Endothelial cell of umbilical vein (primary cell): ENCODE data around the gene DCLK1. TPM values are rescaled to one million over a fixed set of nuclear protein-coding genes. Genes with fewer than 3 reads are reported as not detected.

Experiments
- BruUV-seq: library from RNA; stranded (reverse); fragments of 400-500 nt; replicated peaks from 2 replicates; lab custom pipeline; 2021; lab: Mats Ljungman, UMichigan
- CTCF ChIA-PET: fragments of 300-600, 350-600 bp; sonication (Branson Sonifier 250); formaldehyde crosslinking; loops from one replicate; lab custom pipeline; 2021; ENCODE audit warnings: antibody characterized with exemption, inconsistent platforms; lab: Charles Lee
- POLR2A ChIA-PET: fragments of 300-600, 350-600 bp; sonication (Branson Sonifier 250); formaldehyde crosslinking; loops from one replicate; lab custom pipeline; 2021; ENCODE audit warnings: antibody characterized with exemption, inconsistent platforms; lab: Charles Lee
- DNase-seq: peaks from one replicate; pipeline ENCODE4 v3.0.0-alpha.2; 2011; ENCODE audit warnings: low read depth, low spot score
- FAIRE-seq: peaks from 2 replicates; lab custom pipeline; 2011; peaks lifted over from hg19 to GRCh38; lab: Jason Lieb, UNC
- H2AFZ ChIP-seq: 2 replicates; pipeline ENCODE4 v1.6.0; 2012; ENCODE audit warnings: low read depth, low read length, control low read depth, inconsistent platforms
- H3K27ac ChIP-seq: 2 replicates; pipeline ENCODE4 v1.5.1; 2011; ENCODE audit warnings: low read depth, mild to moderate bottlenecking, control low read depth, low read length, moderate library complexity; ENCODE audit not compliant: insufficient read depth
- H3K27me3 ChIP-seq, 2 experiments: 2 replicates each; pipeline versions ENCODE4 v1.6.0 to v1.6.1; 2011; ENCODE audit warnings: low read length in 2 of 2, mixed read lengths in 1 of 2; ENCODE audit not compliant: control insufficient read depth in 2 of 2, insufficient read depth in 2 of 2
- H3K36me3 ChIP-seq, 2 experiments: 2 replicates in 1 of 2; 3 replicates in 1 of 2; pipeline ENCODE4 v1.5.1; 2011; ENCODE audit warnings: low read length in 2 of 2, mild to moderate bottlenecking in 1 of 2, moderate library complexity in 1 of 2; ENCODE audit not compliant: control insufficient read depth in 2 of 2, insufficient read depth in 2 of 2; ENCODE audit errors: extremely low read depth in 1 of 2
- H3K4me1 ChIP-seq: 3 replicates; pipeline ENCODE4 v1.5.1; 2011; ENCODE audit warnings: mild to moderate bottlenecking, low read length; ENCODE audit not compliant: control insufficient read depth, insufficient read depth; ENCODE audit errors: extremely low read depth
- H3K4me2 ChIP-seq: 2 replicates; pipeline ENCODE4 v1.6.1; 2011; ENCODE audit warnings: low read length, control low read depth, mixed read lengths; ENCODE audit not compliant: insufficient read depth
- H3K4me3 ChIP-seq, 3 experiments: fragments of 200-600 bp in 1 of 3; sonication (generic), shearing (Covaris generic) in 1 of 3; replicated peaks in 1 of 3; 2 replicates each; pipeline ENCODE4 v1.5.1; 2011 to 2016; ENCODE audit warnings: control low read depth in 3 of 3, low read length in 3 of 3, mild to moderate bottlenecking in 2 of 3, inconsistent platforms in 1 of 3, low read depth in 1 of 3, moderate library complexity in 1 of 3; ENCODE audit not compliant: insufficient read depth in 1 of 3
- H3K79me2 ChIP-seq: 2 replicates; pipeline ENCODE4 v1.6.0; 2012; ENCODE audit warnings: low read length, inconsistent platforms; ENCODE audit not compliant: control insufficient read depth, insufficient read depth
- H3K9ac ChIP-seq: replicated peaks from 2 replicates; pipeline ENCODE3; 2011; ENCODE audit warnings: low read length, control low read depth; ENCODE audit not compliant: insufficient read depth; ENCODE audit errors: extremely low read depth
- H3K9me1 ChIP-seq: replicated peaks from 3 replicates; pipeline ENCODE4 v1.6.0; 2011; ENCODE audit warnings: mild to moderate bottlenecking, low read length; ENCODE audit not compliant: control insufficient read depth, insufficient read depth; ENCODE audit errors: extremely low read depth
- H3K9me3 ChIP-seq: replicated peaks from 2 replicates; pipeline ENCODE4 v1.5.1; 2012; ENCODE audit warnings: low read length, inconsistent platforms; ENCODE audit not compliant: control insufficient read depth, insufficient read depth
- H4K20me1 ChIP-seq: replicated peaks from 2 replicates; pipeline ENCODE3; 2011; ENCODE audit warnings: mild to moderate bottlenecking, low read length; ENCODE audit not compliant: control insufficient read depth, insufficient read depth; ENCODE audit errors: extremely low read depth
- EZH2 ChIP-seq: IDR thresholded peaks from 2 replicates; pipeline ENCODE4 v1.6.1; 2012; ENCODE audit warnings: borderline replicate concordance, low read depth, mild to moderate bottlenecking, moderate library complexity, low read length, inconsistent platforms; ENCODE audit not compliant: severe bottlenecking
- FOS ChIP-seq: IDR thresholded peaks from 2 replicates; pipeline ENCODE4 v1.6.1; 2011; ENCODE audit warnings: mild to moderate bottlenecking, low read length, moderate library complexity, borderline replicate concordance; ENCODE audit not compliant: insufficient read depth
- GATA2 ChIP-seq: IDR thresholded peaks from 2 replicates; pipeline ENCODE4 v1.7.0; 2011; ENCODE audit warnings: low read depth, mild to moderate bottlenecking, moderate library complexity, mixed read lengths, low read length; ENCODE audit not compliant: insufficient read length, insufficient read depth
- JUN ChIP-seq: IDR thresholded peaks from 2 replicates; pipeline ENCODE4 v1.6.1; 2011; ENCODE audit warnings: borderline replicate concordance, low read depth; ENCODE audit not compliant: insufficient read length, insufficient read depth
- MYC ChIP-seq: IDR thresholded peaks from one replicate; pipeline ENCODE4 v1.6.1; 2011; ENCODE audit warnings: mild to moderate bottlenecking, low read depth, low read length
- POLR2A ChIP-seq: IDR thresholded peaks from 2 replicates; pipeline ENCODE4 v1.6.1; 2012; ENCODE audit warnings: low read depth, mild to moderate bottlenecking, control low read depth, low read length
- POLR2AphosphoS5 ChIP-seq: IDR thresholded peaks from 2 replicates; pipeline ENCODE4 v1.6.1; 2012; ENCODE audit warnings: low read depth, mild to moderate bottlenecking, control low read depth, low read length, moderate library complexity; ENCODE audit not compliant: insufficient read depth
- dilution Hi-C: fragments of 300-500 bp; cut with MboI; formaldehyde crosslinking; loops from one replicate; pipeline ENCODE4 v1.15.0; 2019; ENCODE audit warnings: low sequenced_read_pairs; ENCODE audit not compliant: extremely low pct_ligation_motif_present
- intact Hi-C: fragments of 100-400 bp; cut with micrococcal nuclease; formaldehyde crosslinking; loops from one replicate; pipeline ENCODE4 v1.10.0; 2022
- polyA plus RNA-seq, 4 experiments: library from polyadenylated mRNA; depleted of rRNA in 3 of 4; stranded (reverse) in 3 of 4; unstranded in 1 of 4; fragments of >200 nt; gene quantifications; 2 replicates each; pipeline versions ENCODE4 v1.2.1 to v1.2.3, GENCODE V29; 2011 to 2012; ENCODE audit warnings: missing spikeins in 1 of 4
- total RNA-seq: library from RNA; stranded (reverse); gene quantifications from 2 replicates; pipeline ENCODE4 v1.2.3, GENCODE V29; 2021
- TF ChIP-seq, protein P1 (sequence below), 2 donors: IDR thresholded peaks; 1 replicate in 1 of 2; 2 replicates in 1 of 2; pipeline ENCODE4 v1.5.1; 2011; ENCODE audit warnings: low read length in 2 of 2, mild to moderate bottlenecking in 2 of 2, moderate library complexity in 2 of 2, control low read depth in 1 of 2, inconsistent platforms in 1 of 2, low read depth in 1 of 2; ENCODE audit not compliant: insufficient read depth in 1 of 2; ENCODE audit errors: extremely low read depth in 1 of 2
- TF ChIP-seq, protein P2 (sequence below): IDR thresholded peaks from 2 replicates; pipeline ENCODE4 v1.6.1; 2011; ENCODE audit not compliant: insufficient read depth, insufficient read length

DCLK1 gene
- total and polyA plus RNA-seq, 2 donors (not counting 3 experiments of a cell fraction or from before 2014, with no cell fraction given): 0.28 to 3.9 TPM

DNA sequence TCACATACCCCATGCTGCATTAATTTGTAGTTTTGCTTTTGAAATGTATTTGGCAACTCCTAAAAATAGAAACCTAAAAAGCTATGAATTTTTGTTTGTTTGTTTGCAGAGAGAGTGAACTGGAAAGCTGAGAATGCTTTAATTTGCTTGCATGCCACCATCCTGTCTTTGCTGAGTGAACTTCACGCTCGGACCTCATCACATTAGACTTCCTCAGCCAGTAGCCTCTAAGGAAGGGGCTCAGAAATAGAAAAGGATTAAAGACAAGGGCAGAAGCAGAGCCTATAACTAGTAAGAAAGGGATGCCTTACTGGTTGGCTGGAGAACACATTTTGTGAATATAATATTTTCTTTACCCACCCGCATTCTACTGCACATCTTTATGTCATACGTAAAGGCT, 275.1 kb downstream of the DCLK1 start:
- H3K27ac ChIP-seq: no peak overlapping the region
- H3K79me2 ChIP-seq: no peaks in the 10 kb centered on the region
- peaks cover 8% of the 10 kb centered on the region for H3K4me1 ChIP-seq
- FAIRE-seq: no peak
- H2AFZ ChIP-seq: no peak overlapping the region
- H3K9me1 ChIP-seq: no peaks in the 10 kb centered on the region
- intact Hi-C loops (no loop called here), dilution Hi-C loops (no loop called here)
- DNase-seq: no peak
- BruUV-seq: no TSS peak
- POLR2A ChIA-PET: no interaction called here
- no peaks in the 10 kb centered on the region for H4K20me1 ChIP-seq
- no peaks in the 10 kb centered on the region for H3K9me3 ChIP-seq
- CTCF ChIA-PET: interaction anchor here (3.2 kb wide), 1 partner anchor 37 kb away, joined by 12 read pairs; no protein-coding TSS in a partner anchor
- H3K4me3 ChIP-seq: no peak overlapping the region
- H3K9ac ChIP-seq: no peak overlapping the region
- H3K36me3 ChIP-seq: no peaks in the 10 kb centered on the region
- H3K4me2 ChIP-seq: no peak overlapping the region
- no peaks in the 10 kb centered on the region for H3K27me3 ChIP-seq
- TF ChIP-seq MYC (no peak), GATA2 (no peak), EZH2 (no peak), POLR2AphosphoS5 (no peak), POLR2A (no peak), FOS (no peak), JUN (no peak)
- TF ChIP-seq, protein P1, sequence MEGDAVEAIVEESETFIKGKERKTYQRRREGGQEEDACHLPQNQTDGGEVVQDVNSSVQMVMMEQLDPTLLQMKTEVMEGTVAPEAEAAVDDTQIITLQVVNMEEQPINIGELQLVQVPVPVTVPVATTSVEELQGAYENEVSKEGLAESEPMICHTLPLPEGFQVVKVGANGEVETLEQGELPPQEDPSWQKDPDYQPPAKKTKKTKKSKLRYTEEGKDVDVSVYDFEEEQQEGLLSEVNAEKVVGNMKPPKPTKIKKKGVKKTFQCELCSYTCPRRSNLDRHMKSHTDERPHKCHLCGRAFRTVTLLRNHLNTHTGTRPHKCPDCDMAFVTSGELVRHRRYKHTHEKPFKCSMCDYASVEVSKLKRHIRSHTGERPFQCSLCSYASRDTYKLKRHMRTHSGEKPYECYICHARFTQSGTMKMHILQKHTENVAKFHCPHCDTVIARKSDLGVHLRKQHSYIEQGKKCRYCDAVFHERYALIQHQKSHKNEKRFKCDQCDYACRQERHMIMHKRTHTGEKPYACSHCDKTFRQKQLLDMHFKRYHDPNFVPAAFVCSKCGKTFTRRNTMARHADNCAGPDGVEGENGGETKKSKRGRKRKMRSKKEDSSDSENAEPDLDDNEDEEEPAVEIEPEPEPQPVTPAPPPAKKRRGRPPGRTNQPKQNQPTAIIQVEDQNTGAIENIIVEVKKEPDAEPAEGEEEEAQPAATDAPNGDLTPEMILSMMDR (IDR thresholded peaks at IDR 0.05; ENCODE audit: extremely low read depth in 1 of 2, insufficient read depth in 1 of 2, low read depth in 1 of 2, low read length in 2 of 2): no peak
- TF ChIP-seq, protein P2, sequence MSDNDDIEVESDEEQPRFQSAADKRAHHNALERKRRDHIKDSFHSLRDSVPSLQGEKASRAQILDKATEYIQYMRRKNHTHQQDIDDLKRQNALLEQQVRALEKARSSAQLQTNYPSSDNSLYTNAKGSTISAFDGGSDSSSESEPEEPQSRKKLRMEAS: no peak
